ENCODE data around the gene PLA2G5.

Gene PLA2G5

DNA sequence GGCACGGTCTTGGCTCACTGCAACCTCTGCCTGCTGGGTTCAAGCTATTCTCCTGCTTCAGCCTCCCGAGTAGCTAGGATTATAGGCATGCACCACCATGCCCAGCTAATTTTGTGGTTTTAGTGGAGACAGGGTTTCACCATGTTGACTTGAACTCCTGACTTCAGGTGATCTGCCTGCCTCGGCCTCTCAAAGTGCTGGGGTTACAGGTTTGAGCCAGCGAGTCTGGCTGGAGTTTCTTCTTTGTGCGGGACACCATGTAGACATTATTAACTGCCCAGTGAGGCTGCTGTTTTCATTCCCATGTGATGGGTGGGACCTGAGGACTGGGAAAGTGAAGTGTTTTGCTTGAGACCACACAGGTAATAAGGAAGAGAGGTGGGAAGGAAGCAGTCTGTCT is 23.3 kb downstream of the PLA2G5 start:
- no peak for DNase-seq

DNA sequence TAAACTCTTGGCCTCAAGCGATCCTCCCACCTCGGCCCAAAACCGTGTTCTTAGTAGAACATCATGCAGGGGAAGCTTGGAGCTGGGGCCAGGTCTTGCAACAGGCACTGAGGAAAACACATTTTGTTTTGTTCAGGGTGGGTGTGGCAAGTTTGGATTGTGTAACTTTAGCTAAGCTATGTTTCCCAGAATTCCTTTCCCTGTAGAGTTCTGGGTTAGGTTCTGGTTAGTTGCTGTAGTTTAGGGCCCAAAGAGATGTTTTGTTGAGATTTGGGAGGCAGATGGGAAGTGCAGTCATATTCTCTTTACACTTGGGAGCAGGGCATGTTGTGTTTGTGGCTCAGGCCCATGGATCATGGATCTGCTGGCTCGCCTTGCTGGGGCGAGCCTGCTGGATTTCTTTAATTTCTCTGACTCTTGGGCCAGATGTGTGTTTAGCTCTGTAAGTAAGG is 24.0 kb downstream of the PLA2G5 start:
- no peak for DNase-seq

DNA sequence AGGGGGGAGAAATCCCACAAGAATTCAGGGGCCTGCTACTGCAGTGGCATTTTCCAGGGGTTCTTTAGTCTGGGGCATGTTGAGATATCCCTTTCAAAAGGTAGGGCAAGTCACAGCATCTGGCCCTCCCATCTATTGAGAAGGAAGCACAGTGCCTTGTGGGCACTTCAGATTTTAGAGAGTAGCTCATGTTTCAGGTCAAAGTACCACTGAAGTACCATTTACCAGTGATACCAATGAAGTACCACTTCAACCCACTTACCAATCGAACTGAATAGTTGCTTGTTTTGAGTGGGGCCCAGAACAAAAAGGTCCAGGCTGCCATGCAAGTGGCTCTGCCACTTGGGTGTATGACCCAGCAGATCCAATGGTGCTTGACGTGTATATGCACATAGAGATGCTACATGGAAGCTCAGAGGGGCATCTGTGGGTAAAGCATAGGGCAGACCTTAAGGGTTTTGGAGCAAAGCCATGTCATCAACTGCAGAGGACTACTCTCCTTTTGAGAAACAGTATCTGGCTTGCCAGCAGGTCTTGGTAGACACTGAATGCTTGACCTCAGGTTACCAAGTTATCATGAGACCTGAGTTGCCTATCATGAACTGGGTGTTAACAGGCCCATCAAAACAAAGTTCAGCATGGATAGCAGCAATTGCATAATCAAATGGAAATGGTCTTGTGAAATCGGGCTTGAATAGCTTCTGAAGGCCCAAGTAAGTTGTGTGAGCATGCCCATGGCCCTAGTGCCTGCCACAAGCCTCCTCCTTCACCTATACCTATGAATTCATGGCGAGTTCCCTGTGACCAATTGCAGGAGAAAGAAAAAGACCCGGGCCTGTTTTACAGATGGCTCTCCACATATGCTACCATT is 25.8 kb downstream of the PLA2G5 start:
- no peak for DNase-seq

DNA sequence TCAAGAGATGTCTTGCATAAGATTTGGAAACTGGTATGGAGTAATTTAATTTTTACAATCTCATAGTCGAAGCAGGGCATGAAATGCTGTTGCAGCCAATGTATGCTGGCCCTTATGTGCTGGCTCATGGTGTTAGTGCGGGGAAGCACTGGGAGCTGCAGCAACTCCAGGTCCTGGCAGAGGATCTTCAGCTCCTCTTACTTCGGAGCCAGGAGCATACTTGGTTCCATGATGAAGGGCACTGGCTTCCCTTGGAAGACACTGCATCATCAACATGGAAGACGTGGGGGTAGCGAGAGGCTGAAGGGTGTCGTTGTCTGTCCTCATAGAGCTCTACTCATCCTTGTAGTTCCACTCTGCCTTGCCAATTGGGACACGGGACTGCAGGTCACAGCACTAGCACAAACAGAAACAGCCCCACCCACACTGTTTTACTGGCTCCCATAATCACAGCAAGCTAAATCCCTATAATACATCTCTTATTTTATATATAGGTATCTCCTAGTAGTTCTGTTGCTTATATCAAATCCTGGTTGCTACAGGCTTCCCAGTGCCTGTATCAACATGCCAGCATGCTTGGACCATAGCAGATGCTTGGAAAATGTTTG is 26.9 kb downstream of the PLA2G5 start:
- no peak for DNase-seq

DNA sequence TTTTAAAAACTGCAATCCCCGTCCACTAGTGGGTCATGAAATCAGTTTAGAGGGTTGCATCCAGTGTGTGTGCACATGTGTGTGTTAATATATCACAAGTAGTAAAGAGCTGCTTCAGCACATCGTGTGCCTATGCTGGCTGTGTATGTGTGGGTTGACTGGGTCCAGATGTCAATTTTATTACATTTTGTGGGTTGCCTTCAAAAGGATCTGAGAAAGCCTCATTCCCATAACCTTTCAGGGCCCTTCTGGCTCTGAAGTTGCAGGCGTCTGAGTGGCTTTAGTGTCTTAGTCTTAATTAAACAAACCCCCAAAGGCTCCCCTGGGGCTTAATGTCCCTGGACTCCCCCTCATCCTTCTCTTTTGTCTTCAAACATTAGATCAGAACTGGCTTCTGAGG is 29.5 kb downstream of the PLA2G5 start:
- DNase-seq = no peak

DNA sequence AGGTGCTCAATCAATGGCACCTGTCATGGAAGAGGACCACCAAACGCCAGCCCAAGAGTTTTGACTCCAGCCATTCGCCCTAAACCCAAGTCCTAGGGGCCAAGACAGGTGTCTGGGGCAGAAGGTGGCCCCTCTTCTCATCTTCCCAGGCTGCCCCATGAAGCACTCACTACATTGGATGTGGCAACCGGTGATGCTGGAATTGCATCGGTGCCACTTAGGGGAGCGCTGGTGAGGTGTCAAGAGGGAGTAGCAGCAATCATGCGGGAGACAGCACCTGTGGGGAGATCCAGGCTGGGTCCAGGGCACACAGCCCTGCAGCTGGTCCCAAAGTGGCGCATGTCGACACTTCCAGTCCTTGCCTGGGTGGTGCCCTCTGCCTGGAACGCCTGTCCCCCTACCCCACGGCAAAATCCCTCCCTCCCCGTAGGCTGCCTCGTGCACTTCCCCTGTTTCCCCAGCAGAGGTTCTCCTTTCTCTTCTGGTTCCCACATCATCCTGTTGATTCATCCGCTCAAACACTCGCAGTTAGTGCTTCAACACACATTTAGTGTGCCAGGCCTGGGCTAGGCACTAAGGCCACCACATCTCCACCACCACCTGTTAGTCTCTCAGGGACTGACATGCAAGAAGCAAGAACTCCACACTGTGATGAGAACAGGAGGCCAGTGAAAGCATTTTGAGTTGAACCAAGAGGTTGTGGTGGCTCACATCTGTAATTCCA is 30.8 kb downstream of the PLA2G5 start:
- peak; percentile 14 to 27 for DNase-seq

DNA sequence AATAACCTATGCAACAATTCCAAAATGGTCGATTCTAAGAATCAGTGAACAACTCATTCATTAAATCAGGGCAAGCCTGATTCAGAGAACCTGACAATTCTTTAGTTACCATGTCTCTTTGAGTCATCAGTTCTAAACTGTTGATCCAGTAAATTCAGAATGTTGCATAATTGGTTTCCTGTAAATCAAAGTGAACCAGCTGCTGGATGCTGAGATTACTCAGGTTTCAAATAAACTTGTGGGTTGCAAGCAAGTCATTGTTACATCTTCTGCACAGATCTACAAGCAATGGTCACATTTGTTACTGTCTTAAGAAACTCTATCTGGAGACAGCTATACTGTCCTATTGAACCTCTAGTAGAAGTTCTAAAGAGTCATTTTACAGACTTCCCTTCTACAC is 32.9 kb downstream of the PLA2G5 start:
- DNase-seq = no peak

DNA sequence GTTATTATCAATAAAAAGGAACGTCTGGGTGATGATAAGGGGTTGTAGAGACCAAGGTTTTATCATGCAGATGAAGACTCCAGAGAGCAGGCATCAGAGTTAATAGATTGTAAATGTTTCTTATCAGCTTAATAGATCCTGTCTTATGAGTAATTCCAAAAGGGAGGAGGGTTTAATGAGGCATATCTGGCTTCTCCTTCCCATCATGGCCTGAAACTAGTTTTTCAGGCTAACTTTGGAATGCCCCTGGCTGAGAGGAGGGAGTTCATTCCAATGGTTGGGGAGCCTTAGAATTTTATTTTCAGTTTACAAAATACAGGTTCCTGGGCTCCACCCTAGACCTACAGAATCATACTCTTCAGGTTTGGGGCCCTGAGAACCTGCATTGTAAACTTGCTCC is 35.9 kb downstream of the PLA2G5 start:
- DNase-seq = no peak

DNA sequence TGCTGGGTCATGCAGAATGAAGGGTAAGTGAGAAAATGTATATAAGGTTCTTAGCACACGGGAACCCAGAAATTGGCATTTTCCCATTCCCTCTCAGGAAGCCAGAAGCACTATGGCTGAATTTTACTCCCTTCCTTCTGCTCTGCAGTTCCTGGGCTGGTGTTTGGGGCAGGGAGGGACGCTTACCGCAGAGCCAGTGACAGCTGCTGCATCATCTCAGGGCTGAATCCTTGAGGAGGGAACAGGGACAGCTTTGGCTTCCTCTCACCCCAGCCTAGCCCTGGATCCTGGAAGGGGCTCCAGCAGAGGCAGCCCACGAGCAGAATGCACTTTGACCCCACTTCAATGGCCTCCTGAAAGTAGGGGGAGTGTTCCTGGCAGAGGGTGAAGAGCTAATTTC is 37.4 kb downstream of the PLA2G5 start:
- DNase-seq = no peak

DNA sequence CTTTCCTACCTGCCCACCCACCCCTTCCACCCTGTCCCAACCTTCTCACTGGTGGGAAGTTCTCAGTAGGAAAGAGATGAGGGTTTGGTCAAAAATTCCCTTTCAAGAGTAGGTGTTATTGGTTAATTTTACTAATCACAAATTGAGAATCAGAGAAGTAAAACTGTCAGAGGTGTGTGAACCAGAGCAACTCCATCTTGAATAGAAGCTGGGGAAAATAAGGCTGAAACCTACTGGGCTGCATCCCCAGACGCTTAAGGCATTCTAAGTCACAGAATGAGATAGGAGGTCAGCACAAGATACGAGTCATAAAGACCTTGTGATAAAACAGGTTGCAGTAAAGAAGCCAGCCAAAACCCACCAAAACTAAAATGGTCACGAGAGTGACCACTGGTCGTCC is 37.8 kb downstream of the PLA2G5 start:
- no peak for DNase-seq

DNA sequence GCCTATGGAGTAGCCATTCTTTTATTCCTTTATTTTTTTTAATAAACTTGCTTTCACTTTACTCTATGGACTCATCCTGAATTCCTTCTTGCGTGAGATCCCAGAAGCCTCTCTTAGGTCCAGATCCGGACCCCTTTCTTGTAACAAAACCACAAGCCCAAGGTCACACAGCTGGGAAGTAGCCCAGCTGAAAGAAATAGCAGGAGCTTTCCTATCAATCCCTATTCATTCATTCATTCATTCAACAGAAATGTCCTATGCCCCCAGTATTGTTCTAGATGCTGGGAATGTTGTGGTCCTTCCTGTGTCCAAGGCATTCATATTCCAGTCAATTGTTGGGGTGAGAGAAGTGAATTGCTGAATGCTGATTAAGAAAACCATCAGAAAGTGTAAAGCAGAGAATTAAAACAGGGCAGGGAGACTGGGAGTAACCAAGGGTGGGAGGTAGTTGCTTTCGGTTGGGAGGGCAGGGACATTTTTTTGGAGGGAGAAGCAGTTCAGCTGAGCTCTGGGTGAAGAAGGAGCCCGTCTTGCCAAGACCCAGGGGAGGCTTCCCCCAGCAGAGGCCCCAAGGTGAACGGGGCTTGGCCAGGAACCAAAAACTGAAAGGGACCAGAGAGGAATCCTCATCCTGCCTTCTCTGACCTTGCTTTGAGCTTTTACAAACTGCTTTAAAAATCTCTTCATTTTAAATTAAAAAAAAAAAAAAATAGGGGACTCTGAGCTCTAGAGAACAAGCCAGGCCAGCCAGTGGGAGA is 38.6 kb downstream of the PLA2G5 start:
- DNase-seq = no peak

DNA sequence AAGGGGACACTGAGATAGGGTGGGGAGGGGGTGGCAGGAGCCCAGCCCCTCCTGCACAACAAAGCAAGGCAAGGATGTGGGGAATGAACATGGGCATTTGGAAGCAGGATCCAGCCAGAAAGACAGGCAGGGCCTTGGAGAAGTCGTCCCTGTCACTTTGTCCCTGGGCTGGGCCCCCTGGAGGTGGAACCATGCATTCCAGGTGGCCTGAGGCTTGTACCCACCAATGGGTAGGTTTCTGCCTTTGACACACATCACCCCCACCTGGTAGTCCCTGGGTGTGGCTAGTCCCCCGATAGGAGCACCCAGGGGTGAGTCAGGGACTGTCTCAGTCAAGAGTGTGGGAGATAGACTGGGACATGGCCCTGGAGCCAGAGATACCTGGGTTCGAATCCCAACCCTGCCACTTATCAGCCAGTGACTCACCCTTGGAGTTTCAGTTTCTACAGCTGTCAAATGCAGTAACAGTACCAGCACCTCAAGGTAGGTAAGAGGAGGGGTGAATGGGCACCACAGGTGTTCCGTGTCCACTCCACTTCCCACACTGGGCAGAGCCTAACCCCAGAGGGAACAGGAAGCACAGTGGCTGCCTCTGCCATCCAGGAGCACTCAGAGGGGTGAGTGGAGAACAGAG is 39.3 kb downstream of the PLA2G5 start:
- no peak for DNase-seq

DNA sequence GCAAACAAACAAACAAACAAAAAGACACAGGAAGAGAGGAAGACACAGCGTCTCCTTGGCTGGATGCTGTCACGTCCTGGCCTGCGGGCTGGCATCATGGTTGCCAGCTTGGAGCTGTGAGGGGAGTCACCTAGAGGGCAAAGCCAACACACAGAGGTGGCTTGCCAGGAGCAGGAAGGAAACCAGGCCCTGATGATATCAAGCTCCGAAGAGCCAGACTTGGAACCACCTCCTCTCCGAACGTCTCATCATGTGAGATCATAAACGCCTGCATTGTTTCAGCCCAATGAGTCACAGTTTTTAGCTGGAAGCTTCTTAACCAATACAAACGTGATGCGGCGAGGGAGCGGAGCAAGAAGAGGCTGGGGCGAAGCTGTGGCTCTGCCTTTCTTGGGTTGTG is 40.7 kb downstream of the PLA2G5 start:
- DNase-seq = no peak

DNA sequence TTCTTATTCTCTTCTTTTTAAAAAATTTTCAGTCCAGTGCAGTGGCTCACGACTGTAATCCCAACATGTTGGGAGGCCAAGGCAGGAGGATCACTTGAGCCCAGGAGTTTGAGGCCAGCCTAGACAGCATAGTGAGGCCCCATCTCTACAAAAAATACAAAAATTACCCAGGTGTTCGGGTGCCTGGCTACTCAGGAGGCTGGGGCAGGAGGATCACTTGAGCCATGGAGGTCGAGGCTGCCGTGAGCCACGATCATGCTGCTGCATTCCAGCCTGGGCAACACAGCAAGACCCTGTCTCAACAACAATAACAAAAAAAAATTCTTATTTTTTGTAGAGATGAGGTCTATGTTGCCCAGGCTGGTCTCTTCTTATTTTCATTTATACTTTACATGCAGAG is 41.5 kb downstream of the PLA2G5 start:
- no peak for DNase-seq

DNA sequence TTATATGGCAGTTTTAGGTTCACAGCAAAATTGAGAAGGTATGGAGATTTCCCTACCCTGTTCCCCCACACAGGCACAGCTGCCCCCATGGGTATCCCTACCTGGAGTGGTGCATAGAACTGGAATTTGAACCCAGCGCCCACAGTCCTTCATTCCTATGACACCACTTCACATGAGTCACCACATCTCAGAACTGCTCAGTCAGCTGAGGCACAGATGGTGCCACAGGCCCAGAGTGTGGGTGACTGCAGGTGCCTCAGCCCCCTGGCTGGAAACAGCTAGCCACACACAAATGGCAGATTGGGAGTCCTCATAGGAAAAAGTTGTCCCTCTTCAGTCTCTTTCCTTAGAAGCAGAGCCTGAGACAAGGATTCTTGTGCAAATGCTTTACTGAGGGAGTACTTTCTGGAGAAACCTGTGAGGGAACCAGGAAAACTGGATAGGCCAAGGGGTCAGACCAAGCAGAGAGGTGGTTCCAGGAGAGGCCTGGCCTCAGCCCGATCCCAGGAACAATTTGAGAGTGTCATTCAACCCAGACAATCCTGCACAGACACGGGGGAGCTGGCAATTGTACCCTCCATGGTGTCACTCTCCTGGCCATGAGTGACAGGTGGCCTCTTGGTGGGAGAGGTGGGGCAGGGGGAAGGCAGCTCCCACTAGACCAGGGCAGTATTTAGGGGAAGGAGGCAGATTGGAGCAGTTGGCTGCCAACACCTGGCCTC is 42.4 kb downstream of the PLA2G5 start:
- DNase-seq = no peak

DNA sequence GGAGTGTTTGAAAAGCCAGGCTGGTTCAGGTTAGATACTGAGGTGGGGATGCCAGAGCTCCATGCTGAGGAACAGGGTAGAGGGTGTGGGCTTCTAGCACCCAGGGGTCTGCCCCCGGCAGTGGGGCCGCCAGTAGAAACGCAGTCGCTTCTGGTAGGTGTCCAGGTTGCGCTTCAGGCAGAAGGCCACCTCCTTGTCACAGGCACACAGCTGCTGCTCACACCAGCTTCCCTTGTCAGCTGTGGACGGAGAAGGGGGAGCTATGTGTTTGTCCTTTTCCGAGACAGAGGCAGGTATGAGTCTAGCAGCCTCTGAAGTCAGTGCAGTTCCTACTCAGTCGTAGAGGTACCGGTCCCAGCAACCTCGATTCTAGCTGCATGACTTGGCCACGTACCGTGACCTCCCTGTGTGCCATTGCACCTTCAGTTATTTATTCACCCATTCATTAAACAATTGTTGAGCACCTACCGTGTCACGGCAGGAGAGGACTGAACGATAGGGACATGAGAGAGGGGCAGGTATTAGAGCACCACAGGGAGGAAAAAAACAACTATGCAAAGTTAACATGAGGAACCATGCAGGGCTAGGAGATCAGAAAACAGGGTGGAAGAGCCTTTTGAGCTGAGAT is 44.1 kb downstream of the PLA2G5 start:
- DNase-seq = no peak

DNA sequence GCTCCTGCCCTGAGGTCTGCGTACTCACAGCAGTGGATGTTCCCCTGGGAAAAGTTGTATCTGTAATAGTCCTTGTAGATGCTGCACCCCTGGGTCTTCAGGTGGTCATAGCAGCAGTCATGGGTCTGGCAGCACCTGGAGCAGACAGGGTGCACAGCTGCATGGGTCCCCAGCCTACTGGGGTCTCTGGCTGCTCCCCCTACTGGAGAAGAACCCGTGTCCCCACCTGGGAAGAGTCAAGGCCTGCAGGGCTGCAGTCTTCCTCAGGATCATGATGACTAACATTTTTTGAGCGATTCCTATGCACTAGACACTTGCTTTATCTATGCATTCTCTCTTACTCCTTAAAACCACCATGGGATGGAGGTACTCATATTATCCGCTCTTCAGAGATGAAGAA is 45.5 kb downstream of the PLA2G5 start:
- DNase-seq = no peak

DNA sequence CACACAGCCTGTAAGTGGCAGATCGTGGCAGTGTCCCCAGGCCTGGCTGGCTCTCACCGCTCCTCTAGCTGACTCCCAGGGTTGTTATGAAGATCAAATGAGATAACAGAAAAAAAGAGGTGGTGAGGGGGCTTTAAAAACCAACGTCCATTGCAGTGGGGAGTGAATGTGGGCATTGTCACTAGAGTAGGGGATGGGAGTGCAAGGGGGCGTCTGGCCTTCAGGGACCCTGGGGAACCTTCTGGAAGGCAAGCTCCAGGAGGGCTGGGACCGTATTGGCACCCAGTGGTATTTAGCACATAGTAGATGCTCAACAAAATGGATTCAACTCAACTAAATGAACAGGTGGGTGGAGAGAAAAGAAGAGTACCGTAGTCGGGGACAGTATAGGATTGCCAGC is 45.9 kb downstream of the PLA2G5 start:
- no peak for DNase-seq

DNA sequence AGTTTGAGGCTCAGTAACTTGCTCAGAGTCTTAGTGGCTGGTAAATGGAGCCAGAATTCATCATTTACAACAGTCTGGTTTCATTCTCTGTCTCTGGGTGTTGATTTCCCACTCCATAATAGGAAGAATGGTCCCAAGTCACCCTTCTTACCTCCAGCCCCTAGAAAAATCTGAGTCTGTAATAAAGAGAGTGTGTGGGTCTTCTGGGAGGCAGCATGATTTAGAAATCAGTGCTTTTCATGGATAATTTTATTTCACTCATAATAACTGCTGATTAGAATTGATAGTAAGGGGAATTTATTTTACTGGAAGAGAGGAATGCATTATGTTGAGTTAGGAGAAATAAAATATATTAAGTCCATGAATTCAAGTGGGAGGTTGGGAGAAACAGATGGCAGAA is 47.2 kb downstream of the PLA2G5 start:
- DNase-seq = no peak

DNA sequence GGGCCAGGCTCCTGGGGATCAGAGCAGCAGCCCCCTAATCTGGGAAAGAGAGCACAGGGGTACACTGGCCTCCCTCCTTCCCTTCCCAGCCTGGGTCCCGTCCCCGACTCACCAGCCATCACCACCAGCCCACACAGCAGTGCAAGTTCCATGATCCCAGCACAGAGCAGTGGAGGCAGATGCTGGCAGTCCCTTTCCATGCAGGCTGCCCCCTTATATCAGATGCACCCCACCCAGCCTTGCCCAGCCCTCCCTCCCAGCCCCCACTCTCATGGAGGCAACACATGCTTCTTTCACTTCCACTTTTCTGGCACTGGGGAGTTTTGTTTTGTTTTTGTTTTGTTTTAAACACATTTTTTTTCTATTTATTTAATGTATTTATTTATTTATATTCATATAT is 49.4 kb downstream of the PLA2G5 start, which contains the start of gene PLA2G2D:
TSS of gene PLA2G2D (minus strand) at position 190 of the 400 bp plus-strand sequence. CDS start at position 152, 38 bp downstream.
- no peak for DNase-seq

DNA sequence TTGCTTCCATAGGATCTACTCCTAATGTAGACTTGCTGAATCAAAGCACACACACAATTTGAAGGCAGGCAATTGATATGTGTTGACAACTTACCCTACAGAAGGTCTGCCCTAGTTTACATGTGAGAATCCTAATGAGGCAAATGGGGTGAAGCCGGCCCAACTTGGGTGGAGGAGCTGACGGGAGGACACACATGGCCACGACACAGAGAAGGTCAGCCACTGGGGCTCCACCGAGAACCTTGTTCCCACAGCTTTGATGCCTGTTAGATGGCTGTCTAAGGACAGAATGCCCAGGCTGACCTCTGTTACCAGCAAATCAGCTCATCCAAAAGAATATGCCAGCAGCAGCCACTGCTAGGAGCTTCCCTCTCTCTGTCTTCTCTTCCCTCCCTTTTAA is 50.8 kb downstream of the PLA2G5 start:
- no peak for DNase-seq
